ENCODE data around the gene CTNNA3.
"Not testable (repeated sequence)": the region's sequence is repeated elsewhere in the genome, so short reads cannot be mapped to it uniquely, and the experiment has no call there.

GRCh38 chr10:67699613-67700270, 3.7 kb upstream of the CTNNA3 start:
- not testable (repeated sequence) for TF ChIP-seq CTCF, POLR2A (IDR thresholded peaks at IDR 0.05)
